LHCN-M2 (cell line): ENCODE results near the gene OR9A4. TPM values are rescaled to one million over a fixed set of nuclear protein-coding genes. Genes with fewer than 3 reads are reported as not detected.
"Not testable (repeated sequence)": the region's sequence is repeated elsewhere in the genome, so short reads cannot be mapped to it uniquely, and the experiment has no call there.

Source experiments
- DNase-seq: peaks from one replicate; pipeline ENCODE4 v3.0.0-alpha.2; 2012; ENCODE audit warnings: low read depth
- polyA plus RNA-seq: library from polyadenylated mRNA; unstranded; fragments of >200 nt; gene quantifications from one replicate; pipeline ENCODE4 v1.2.1, GENCODE V29; 2012; ENCODE audit warnings: missing spikeins
- total RNA-seq: library from RNA; depleted of rRNA; stranded (reverse); fragments of >200 nt; gene quantifications from 2 replicates; pipeline ENCODE4 v1.2.3, GENCODE V29; 2014; rRNA removed

Gene OR9A4
- not detected in 2 replicates for total RNA-seq
- polyA plus RNA-seq: not detected

- no peak for DNase-seq
These were observed at the start of gene OR9A4 for GRCh38 chr7:141916099-141916498. TSS of gene OR9A4 (plus strand) at chr7:141916399. CDS start at chr7:141918876, 2,477 bp downstream.

GRCh38 chr7:141866974-141867373, 49.2 kb upstream of the OR9A4 start:
- no peak for DNase-seq

GRCh38 chr7:141872931-141873330, 43.3 kb upstream of the OR9A4 start:
- no peak for DNase-seq

GRCh38 chr7:141874787-141875186, 41.4 kb upstream of the OR9A4 start:
- DNase-seq: no peak

- no peak for DNase-seq
These were observed 40.7 kb upstream of the OR9A4 start for GRCh38 chr7:141875453-141875852.

GRCh38 chr7:141876371-141876770, 39.8 kb upstream of the OR9A4 start:
- DNase-seq: no peak

- no peak for DNase-seq
These were observed 38.8 kb upstream of the OR9A4 start for GRCh38 chr7:141877365-141877764.

- no peak for DNase-seq
These were observed 35.2 kb upstream of the OR9A4 start for GRCh38 chr7:141880960-141881359.

- no peak for DNase-seq
These were observed 31.5 kb upstream of the OR9A4 start for GRCh38 chr7:141884539-141885225.

GRCh38 chr7:141889321-141889720, 26.9 kb upstream of the OR9A4 start:
- DNase-seq: no peak

- no peak for DNase-seq
These were observed 24.9 kb upstream of the OR9A4 start for GRCh38 chr7:141891336-141891735.

- DNase-seq: not testable (repeated sequence)
These were observed 16.8 kb upstream of the OR9A4 start for GRCh38 chr7:141899366-141899765.

- DNase-seq: no peak
These were observed 9.9 kb upstream of the OR9A4 start for GRCh38 chr7:141906285-141906684.

- no peak for DNase-seq
These were observed 4.8 kb upstream of the OR9A4 start for GRCh38 chr7:141911391-141911790.

GRCh38 chr7:141915565-141915964, 634 bp upstream of the OR9A4 start:
- DNase-seq: peak; percentile 26

GRCh38 chr7:141920281-141920680, 4.1 kb downstream of the OR9A4 start:
- DNase-seq: no peak

GRCh38 chr7:141928146-141928844, 12.1 kb downstream of the OR9A4 start:
- DNase-seq: no peak

- DNase-seq: no peak
These were observed 12.6 kb downstream of the OR9A4 start for GRCh38 chr7:141928845-141929195.

- DNase-seq: no peak
These were observed 14.0 kb downstream of the OR9A4 start for GRCh38 chr7:141930211-141930610.

- DNase-seq: no peak
These were observed 24.9 kb downstream of the OR9A4 start for GRCh38 chr7:141941075-141941474.

- no peak for DNase-seq
These were observed 27.6 kb downstream of the OR9A4 start for GRCh38 chr7:141943846-141944245.

GRCh38 chr7:141944811-141945210, 28.6 kb downstream of the OR9A4 start:
- DNase-seq: no peak

GRCh38 chr7:141945356-141945755, 29.2 kb downstream of the OR9A4 start:
- peak; percentile 47 for DNase-seq
